NCI-H774 (cell line): Measurements from ENCODE around the gene PCID2.
"Not testable (repeated sequence)": the region's sequence is repeated elsewhere in the genome, so short reads cannot be mapped to it uniquely, and the experiment has no call there.

Source experiments
- DNase-seq: peaks from one replicate; lab custom pipeline; 2025; lab: John Stamatoyannopoulos, UW

PCID2 gene

GRCh38 chr13:113208421-113209335 is at the start of gene PCID2:
TSS of gene PCID2 (minus strand) at chr13:113208669. CDS start at chr13:113208634, 35 bp downstream.
- peak; percentile 99 for DNase-seq

DNA sequence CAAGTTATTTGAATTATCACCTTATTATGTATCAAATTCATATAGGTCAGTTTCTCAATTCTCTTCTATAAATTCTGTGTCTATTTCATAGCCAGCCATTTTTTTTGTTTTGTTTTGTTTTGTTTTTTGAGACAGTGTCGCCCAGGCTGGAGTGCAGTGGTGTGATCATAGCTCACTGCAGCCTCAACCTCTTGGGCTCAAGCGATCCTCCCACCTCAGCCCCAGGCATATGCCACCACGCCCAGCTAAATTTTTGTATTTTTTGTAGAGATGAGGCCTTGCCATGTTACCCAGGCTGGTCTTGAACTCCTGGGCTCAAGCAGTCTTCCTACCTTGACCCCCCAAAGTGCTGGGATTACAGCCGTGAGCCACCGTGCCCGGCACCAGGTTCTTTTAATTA is 49.4 kb upstream of the PCID2 start:
- not testable (repeated sequence) for DNase-seq

DNA sequence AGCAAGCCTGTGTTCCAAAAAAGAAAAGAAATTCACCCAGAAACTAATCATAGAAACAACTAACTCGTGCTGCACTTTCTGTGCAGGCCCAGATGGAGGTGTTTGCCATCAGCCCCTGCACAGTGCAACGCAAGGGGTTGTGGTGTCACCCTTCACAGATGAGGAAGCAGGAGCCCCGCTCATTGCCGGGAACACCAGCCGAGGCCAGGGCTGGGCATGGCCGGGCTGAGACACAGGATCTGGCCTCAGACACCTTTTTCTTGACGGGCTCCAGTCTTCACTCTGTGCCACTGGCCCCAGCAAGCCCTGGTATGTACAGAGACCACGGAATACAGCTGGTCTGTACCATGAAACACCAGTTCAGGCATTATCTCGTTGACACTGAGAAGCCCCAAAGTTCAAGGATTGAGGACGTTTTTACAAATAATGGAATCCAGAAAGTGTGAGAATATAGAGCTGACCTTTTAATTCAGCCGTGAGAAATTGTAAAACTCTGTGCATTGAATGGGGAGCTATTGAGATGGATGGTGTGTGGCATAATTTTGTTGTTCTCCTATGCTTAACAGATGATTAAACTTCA is 44.1 kb upstream of the PCID2 start:
- DNase-seq = no peak

- no peak for DNase-seq
Measured at GRCh38 chr13:113245849-113246796, 37.7 kb upstream of the PCID2 start.

DNA sequence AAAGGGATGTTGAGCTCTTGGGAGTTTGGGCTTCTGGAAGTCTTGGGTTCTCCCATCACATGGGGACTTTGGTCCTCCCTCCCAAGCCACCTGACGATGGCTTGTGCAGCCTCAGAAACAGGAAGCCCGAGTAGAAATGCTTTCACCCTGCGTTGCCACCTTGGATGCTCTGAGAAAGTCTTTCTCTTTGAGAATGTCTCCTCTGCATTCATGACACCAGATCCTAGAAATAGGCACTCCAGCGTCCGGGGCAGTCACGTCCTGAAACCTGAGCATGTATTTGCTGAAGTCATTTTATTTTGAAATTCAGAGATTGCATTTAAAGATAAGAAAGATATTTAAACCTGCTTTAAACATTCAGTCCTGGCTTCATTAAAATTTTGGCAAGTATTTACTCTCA is 35.4 kb upstream of the PCID2 start:
- no peak for DNase-seq

GRCh38 chr13:113241623-113242022 is 33.2 kb upstream of the PCID2 start:
- not testable (repeated sequence) for DNase-seq

- no peak for DNase-seq
Measured at GRCh38 chr13:113239986-113240385, 31.5 kb upstream of the PCID2 start.

DNA sequence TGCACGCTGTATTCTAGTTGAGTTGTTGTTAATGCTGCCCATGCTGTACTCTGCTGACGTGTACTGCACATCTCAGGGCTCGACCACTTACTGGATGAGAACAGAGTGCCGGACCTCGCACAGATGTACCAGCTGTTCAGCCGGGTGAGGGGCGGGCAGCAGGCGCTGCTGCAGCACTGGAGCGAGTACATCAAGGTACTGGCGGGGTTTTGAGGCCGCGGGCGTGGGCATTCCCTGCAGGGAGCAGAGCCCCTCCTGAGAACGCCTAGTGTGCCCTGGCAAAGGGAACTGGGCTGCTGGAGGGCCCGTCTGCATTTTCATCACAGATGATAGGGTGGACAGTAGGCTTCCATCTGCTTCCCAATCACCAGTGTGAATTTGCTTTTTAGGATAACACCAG is 30.9 kb upstream of the PCID2 start:
- DNase-seq = no peak

GRCh38 chr13:113238536-113238935 is 30.1 kb upstream of the PCID2 start:
- no peak for DNase-seq

- DNase-seq = no peak
Measured at GRCh38 chr13:113233101-113233500, 24.6 kb upstream of the PCID2 start.

GRCh38 chr13:113232208-113233003 is 23.9 kb upstream of the PCID2 start:
- DNase-seq = no peak

DNA sequence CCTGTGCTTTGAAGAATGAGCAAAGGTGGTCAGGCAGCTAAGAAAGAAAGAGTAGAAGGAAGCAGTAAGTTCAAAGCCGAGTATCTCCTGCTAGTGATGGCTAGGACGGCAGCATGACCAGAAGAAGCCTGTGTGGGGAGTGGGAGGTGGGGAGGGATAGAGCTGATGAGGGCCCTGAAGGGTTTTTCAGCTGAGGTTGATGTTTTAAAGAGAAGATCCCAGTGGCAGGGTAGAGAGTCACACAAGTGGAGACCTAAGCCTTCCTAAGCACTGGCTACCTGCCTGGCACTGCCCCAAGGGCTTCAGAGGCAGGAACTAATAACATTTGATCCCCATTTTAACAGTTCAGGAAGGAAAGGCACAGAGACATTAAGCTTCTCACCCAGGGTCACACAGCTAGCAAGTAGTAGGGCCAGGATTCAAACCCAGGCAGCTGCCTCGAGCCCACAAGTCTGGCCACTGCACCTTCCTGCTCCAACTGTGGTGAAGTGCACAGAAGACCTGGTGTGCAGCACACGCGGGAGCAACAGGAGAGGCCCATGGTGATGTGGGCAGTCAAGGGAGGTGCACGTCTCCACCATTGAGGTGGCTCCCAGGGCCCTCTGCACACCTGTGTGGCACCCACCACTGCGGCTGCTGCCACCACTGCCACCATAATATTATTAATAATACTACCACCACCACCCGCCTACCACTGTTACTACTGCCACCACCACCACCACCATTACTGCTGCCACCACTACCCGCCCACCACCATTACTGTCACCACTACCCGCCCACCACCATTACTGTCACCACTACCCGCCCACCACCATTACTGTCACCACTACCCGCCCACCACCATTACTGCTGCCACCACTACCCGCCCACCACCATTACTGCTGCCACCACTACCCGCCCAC is 23.1 kb upstream of the PCID2 start:
- no peak for DNase-seq

DNA sequence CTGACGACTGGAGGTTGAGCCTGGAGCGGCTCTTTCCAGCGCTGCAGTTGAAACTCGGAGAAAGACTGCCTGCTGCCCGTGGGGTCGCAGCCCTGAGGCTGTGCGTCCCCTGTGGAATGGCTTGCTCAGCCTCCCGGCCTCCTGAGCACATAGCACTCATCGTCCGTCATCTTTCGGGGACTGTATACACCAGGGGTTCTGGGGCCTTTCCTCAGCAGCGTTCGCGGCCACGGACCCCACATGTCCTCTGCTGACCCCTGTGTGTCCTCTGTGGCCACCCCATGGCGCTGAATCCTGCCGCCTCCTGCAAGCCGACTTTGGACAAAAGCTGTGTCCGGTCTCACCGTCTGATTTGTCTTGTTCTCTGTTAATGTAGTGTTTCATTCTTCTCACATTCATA is 21.3 kb upstream of the PCID2 start:
- DNase-seq = no peak

GRCh38 chr13:113229161-113229560 is 20.7 kb upstream of the PCID2 start:
- DNase-seq = no peak

GRCh38 chr13:113226873-113227450 is 18.5 kb upstream of the PCID2 start:
- no peak for DNase-seq

DNA sequence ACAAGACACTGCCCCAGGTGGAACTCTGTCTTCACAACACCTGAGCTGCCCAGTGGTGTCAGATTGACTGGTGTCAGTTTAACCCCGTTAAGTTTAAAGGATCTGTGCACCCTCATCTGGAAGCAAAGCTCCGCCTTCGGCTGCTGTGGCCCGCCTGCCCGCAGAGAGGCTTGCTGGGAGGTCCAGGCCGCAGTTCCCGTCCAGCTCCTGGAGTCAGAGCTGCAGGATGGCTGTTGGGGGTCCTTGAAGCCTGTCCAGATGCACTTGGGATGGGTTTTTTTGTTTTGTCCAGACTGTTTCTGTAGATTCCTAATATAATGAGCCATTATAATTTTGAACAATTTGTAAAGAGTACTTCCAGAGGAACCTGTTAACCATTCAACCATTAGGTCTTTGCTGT is 17.0 kb upstream of the PCID2 start:
- DNase-seq = no peak

GRCh38 chr13:113224486-113224885 is 16.0 kb upstream of the PCID2 start:
- DNase-seq = no peak

- no peak for DNase-seq
Measured at GRCh38 chr13:113223070-113223469, 14.6 kb upstream of the PCID2 start.

DNA sequence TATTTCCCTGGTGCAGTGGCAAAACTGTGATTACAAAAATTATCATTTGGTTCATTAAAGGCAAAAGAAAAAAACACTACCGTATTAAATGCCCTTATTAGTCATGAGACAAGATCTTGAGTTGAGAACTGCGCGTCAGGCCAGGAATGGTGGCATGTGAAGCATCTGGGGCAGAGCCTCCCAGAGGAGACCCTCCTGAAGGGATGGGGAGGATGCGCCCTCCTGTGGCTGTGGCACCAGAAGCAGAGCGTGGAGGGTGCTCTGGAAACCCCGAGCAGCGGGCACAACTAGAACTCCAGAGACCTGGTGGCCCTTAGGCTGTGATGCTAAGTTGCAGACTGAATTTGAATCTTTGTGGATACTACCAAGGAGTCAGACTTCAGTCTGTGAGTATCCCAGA is 12.4 kb upstream of the PCID2 start:
- DNase-seq = no peak

GRCh38 chr13:113220141-113220598 is 11.7 kb upstream of the PCID2 start:
- no peak for DNase-seq
